Endothelial cell (in vitro differentiated cells): ENCODE results near the gene NOC4L. TPM values are rescaled to one million over a fixed set of nuclear protein-coding genes. Genes with fewer than 3 reads are reported as not detected.

ENCODE experiments used
- DNase-seq: peaks from one replicate; pipeline ENCODE4 v3.0.0; 2021; ENCODE audit warnings: low spot score
- H3K27ac Mint-ChIP-seq: one replicate; pipeline ENCODE4 v1.8.0; 2021; ENCODE audit warnings: mixed read lengths, inconsistent platforms; ENCODE audit not compliant: unreplicated experiment
- H3K27me3 Mint-ChIP-seq: one replicate; pipeline ENCODE4 v1.8.0; 2021; ENCODE audit warnings: mild to moderate bottlenecking, moderate library complexity, mixed read lengths, inconsistent platforms; ENCODE audit not compliant: unreplicated experiment
- H3K36me3 Mint-ChIP-seq: one replicate; pipeline ENCODE4 v1.8.0; 2021; ENCODE audit warnings: mild to moderate bottlenecking, low read depth, mixed read lengths, inconsistent platforms; ENCODE audit not compliant: unreplicated experiment
- H3K4me1 Mint-ChIP-seq: one replicate; pipeline ENCODE4 v1.8.0; 2021; ENCODE audit warnings: mild to moderate bottlenecking, mixed read lengths, inconsistent platforms; ENCODE audit not compliant: unreplicated experiment
- H3K4me3 Mint-ChIP-seq: one replicate; pipeline ENCODE4 v1.8.0; 2021; ENCODE audit warnings: mild to moderate bottlenecking, mixed read lengths, inconsistent platforms; ENCODE audit not compliant: unreplicated experiment
- H3K9me3 Mint-ChIP-seq: one replicate; pipeline ENCODE4 v1.8.0; 2021; ENCODE audit warnings: mixed read lengths, inconsistent platforms; ENCODE audit not compliant: unreplicated experiment
- CTCF ChIP-seq: fragments of 200-600 bp; sonication (generic); IDR thresholded peaks from one replicate; pipeline ENCODE4 v1.5.0; 2021; ENCODE audit warnings: antibody characterized with exemption; ENCODE audit not compliant: unreplicated experiment
- total RNA-seq: library from RNA; stranded (reverse); fragmentation: NEBNext Ultra II Directional; extraction: Animal tissue kit (Norgen Biotek cat#: 25700); gene quantifications from one replicate; pipeline ENCODE4 v1.2.1, GENCODE V29; 2021; ENCODE audit not compliant: unreplicated experiment

NOC4L gene
- total RNA-seq, 1 donor from 2014 or later, result 18.2 TPM

GRCh38 chr12:132182711-132183365 lies 38.6 kb downstream of the NOC4L start:
- DNase-seq, result no peak
- no peak overlapping the region for H3K4me3 Mint-ChIP-seq
- H3K4me1 Mint-ChIP-seq, result peaks cover 11% of the 10 kb centered on the region
- H3K27ac Mint-ChIP-seq, result no peak overlapping the region
- peaks cover 9% of the 10 kb centered on the region for H3K27me3 Mint-ChIP-seq
- peaks cover 6% of the 10 kb centered on the region for H3K36me3 Mint-ChIP-seq
- H3K9me3 Mint-ChIP-seq, result no peaks in the 10 kb centered on the region
- no peak for TF ChIP-seq CTCF

- H3K4me3 Mint-ChIP-seq, result no peak overlapping the region
- no peak for TF ChIP-seq CTCF
Observed at GRCh38 chr12:132185705-132186104, 41.4 kb downstream of the NOC4L start.

GRCh38 chr12:132186208-132186856 lies 42.1 kb downstream of the NOC4L start:
- no peak overlapping the region for H3K4me3 Mint-ChIP-seq

More at GRCh38 chr12:132185705-132186104, 41.4 kb downstream of the NOC4L start:
- peaks cover 13% of the 10 kb centered on the region for H3K27me3 Mint-ChIP-seq
- H3K27ac Mint-ChIP-seq, result no peak overlapping the region
- H3K4me1 Mint-ChIP-seq, result peaks cover 7% of the 10 kb centered on the region
- no peak for DNase-seq
- H3K9me3 Mint-ChIP-seq, result no peaks in the 10 kb centered on the region
- H3K36me3 Mint-ChIP-seq, result peaks cover 6% of the 10 kb centered on the region

GRCh38 chr12:132186857-132187620 lies 42.8 kb downstream of the NOC4L start:
- DNase-seq, result no peak
- peaks cover 13% of the 10 kb centered on the region for H3K27me3 Mint-ChIP-seq
- no peak overlapping the region for H3K4me3 Mint-ChIP-seq
- no peaks in the 10 kb centered on the region for H3K36me3 Mint-ChIP-seq
- H3K9me3 Mint-ChIP-seq, result no peaks in the 10 kb centered on the region
- H3K27ac Mint-ChIP-seq, result no peak overlapping the region
- no peak for TF ChIP-seq CTCF
- peaks cover 7% of the 10 kb centered on the region for H3K4me1 Mint-ChIP-seq

More at GRCh38 chr12:132186208-132186856, 42.1 kb downstream of the NOC4L start:
- TF ChIP-seq CTCF, result no peak
- Mint-ChIP-seq H3K9me3 (no peaks in the 10 kb centered on the region), H3K27ac (no peak overlapping the region), H3K27me3 (peaks cover 14% of the 10 kb centered on the region), H3K36me3 (peaks cover 1% of the 10 kb centered on the region), H3K4me1 (peaks cover 7% of the 10 kb centered on the region)
- DNase-seq, result no peak
